Fibroblast of lung (primary cell): Measurements from ENCODE around the gene PLEKHH2.

Source experiments
- EZH2 ChIP-seq: IDR thresholded peaks from 2 replicates; pipeline ENCODE4 v1.5.1; 2012; ENCODE audit warnings: low read length, control low read depth, mild to moderate bottlenecking; ENCODE audit errors: missing control alignments
- TF ChIP-seq, protein P1 (sequence below), 2 donors: IDR thresholded peaks in 1 of 2; conservative IDR thresholded peaks in 1 of 2; 1 replicate in 1 of 2; 2 replicates in 1 of 2; pipeline ENCODE4 v1.5.1; 2011 to 2012; ENCODE audit warnings: low read length in 2 of 2, control low read depth in 1 of 2, inconsistent platforms in 1 of 2, low read depth in 1 of 2, mild to moderate bottlenecking in 1 of 2

DNA sequence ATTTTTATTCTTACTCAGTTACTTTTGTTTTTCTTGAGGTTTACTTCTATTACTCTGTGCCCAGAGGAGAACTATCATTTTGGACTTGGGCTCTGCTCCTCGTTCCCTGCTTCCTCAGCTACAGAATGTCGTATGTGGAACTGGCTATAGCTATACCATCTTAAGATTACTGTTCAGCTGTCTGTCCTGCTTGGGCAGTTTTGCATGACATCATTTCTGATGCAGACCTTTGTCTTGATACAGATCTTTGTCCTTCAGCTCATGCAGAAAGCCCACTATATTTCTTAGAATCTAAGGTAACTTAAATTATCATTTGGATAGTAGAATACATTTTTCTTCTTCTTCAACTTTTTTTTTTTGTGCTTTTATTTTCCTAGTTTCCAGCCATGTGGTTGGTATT lies 52.9 kb downstream of the PLEKHH2 start:
- TF ChIP-seq EZH2, result no peak
- TF ChIP-seq, protein P1, sequence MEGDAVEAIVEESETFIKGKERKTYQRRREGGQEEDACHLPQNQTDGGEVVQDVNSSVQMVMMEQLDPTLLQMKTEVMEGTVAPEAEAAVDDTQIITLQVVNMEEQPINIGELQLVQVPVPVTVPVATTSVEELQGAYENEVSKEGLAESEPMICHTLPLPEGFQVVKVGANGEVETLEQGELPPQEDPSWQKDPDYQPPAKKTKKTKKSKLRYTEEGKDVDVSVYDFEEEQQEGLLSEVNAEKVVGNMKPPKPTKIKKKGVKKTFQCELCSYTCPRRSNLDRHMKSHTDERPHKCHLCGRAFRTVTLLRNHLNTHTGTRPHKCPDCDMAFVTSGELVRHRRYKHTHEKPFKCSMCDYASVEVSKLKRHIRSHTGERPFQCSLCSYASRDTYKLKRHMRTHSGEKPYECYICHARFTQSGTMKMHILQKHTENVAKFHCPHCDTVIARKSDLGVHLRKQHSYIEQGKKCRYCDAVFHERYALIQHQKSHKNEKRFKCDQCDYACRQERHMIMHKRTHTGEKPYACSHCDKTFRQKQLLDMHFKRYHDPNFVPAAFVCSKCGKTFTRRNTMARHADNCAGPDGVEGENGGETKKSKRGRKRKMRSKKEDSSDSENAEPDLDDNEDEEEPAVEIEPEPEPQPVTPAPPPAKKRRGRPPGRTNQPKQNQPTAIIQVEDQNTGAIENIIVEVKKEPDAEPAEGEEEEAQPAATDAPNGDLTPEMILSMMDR (conservative IDR thresholded peaks at IDR 0.05 in 1 of 2, IDR thresholded peaks at IDR 0.05 in 1 of 2; ENCODE audit: low read depth in 1 of 2, low read length in 2 of 2), result no peak
